Testis (tissue), 2 donors: ENCODE measurements around the gene HEPACAM2.

Experiments
- POLR2A ChIP-seq: fragments of 450-650 bp; IDR thresholded peaks from one replicate; pipeline ENCODE4 v1.6.1; 2017; ENCODE audit warnings: antibody characterized with exemption, mild to moderate bottlenecking, moderate library complexity
- TF ChIP-seq, protein P1 (sequence below), 3 experiments: fragments of 450-650 bp in 2 of 3; fragments of 200-600 bp in 1 of 3; sonication (generic) in 1 of 3; IDR thresholded peaks; one replicate each; pipeline ENCODE4 v1.5.1; 2016 to 2019; ENCODE audit warnings: antibody characterized with exemption in 3 of 3, mild to moderate bottlenecking in 2 of 3, moderate library complexity in 1 of 3

- TF ChIP-seq, protein P1, sequence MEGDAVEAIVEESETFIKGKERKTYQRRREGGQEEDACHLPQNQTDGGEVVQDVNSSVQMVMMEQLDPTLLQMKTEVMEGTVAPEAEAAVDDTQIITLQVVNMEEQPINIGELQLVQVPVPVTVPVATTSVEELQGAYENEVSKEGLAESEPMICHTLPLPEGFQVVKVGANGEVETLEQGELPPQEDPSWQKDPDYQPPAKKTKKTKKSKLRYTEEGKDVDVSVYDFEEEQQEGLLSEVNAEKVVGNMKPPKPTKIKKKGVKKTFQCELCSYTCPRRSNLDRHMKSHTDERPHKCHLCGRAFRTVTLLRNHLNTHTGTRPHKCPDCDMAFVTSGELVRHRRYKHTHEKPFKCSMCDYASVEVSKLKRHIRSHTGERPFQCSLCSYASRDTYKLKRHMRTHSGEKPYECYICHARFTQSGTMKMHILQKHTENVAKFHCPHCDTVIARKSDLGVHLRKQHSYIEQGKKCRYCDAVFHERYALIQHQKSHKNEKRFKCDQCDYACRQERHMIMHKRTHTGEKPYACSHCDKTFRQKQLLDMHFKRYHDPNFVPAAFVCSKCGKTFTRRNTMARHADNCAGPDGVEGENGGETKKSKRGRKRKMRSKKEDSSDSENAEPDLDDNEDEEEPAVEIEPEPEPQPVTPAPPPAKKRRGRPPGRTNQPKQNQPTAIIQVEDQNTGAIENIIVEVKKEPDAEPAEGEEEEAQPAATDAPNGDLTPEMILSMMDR (IDR thresholded peaks at IDR 0.05): no peak
- no peak for TF ChIP-seq POLR2A
Measured at GRCh38 chr7:93179173-93179572, 47.1 kb downstream of the HEPACAM2 start.
